Activated T-helper 17 cell treated with anti-CD3 and anti-CD28 coated beads, Interleukin-2, amount 50 U/mL, for 72 hours (primary cell): ENCODE measurements around the gene FAM3D. TPM values are rescaled to one million over a fixed set of nuclear protein-coding genes. Genes with fewer than 3 reads are reported as not detected.

Source experiments
- ATAC-seq: fragments of 150-1000 bp; cut with Tn5 transposase; replicated peaks from 2 replicates; pipeline ENCODE4 v1.10.0; 2021; ENCODE audit warnings: mild to moderate bottlenecking, moderate library complexity
- H3K27ac Mint-ChIP-seq: one replicate; pipeline ENCODE4 v1.8.0; 2022; ENCODE audit warnings: mixed read lengths
- H3K27me3 Mint-ChIP-seq: one replicate; pipeline ENCODE4 v1.8.0; 2022; ENCODE audit warnings: mixed read lengths
- H3K36me3 Mint-ChIP-seq: one replicate; pipeline ENCODE4 v1.8.0; 2022; ENCODE audit warnings: low read depth, mild to moderate bottlenecking, mixed read lengths
- H3K4me1 Mint-ChIP-seq: one replicate; pipeline ENCODE4 v1.8.0; 2022; ENCODE audit warnings: mixed read lengths
- H3K4me3 Mint-ChIP-seq: one replicate; pipeline ENCODE4 v1.8.0; 2022; ENCODE audit warnings: mild to moderate bottlenecking, mixed read lengths
- H3K9me3 Mint-ChIP-seq: one replicate; pipeline ENCODE4 v1.8.0; 2022; ENCODE audit warnings: mixed read lengths
- total RNA-seq, 2 donors: library from RNA; stranded (reverse); gene quantifications; one replicate each; pipeline ENCODE4 v1.2.3, GENCODE V29; 2022

Gene FAM3D
- total RNA-seq, 2 donors from 2014 or later = not detected

DNA sequence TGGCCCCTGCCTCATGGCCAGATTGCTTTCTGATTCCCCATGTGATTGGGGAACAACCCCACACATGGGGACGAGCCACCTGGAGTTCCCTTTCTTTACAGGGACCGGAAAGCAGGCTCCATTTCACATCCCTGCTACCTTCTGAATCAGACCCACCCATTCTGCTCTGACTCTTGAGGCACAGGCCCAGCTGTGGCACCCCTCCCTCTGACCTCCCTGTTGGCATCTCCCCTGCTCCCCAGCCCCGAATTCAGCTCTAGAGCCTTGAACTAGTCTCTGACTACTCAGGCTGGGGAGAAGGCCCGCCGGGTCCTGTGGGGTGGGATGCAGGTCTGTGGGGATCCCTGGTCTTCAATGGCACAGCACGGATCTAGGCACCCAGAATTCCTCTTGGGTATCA, 12.1 kb downstream of the FAM3D start:
- peaks cover 28% of the 10 kb centered on the region for H3K27me3 Mint-ChIP-seq
- no peak for ATAC-seq
- no peak overlapping the region for H3K27ac Mint-ChIP-seq
- no peak overlapping the region for H3K4me3 Mint-ChIP-seq
- H3K9me3 Mint-ChIP-seq = no peaks in the 10 kb centered on the region
- no peaks in the 10 kb centered on the region for H3K4me1 Mint-ChIP-seq
- H3K36me3 Mint-ChIP-seq = no peaks in the 10 kb centered on the region

DNA sequence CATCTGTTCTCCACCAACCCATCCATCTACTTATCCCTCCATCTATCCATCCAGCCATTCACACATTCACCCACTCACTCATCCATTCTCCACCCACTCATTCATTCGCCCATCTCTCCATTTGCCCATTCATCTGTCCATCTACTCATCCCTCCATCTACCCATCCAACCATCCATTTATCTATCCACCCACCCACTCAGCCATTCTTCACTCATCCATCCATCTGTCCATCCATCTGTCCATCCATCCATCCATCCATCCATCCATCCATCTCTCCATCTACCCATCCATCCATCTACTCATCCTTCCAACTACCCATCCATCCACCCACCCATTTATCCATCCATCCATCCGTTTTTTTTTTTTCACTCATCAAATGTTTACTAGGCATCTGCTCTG, 13.9 kb downstream of the FAM3D start:
- Mint-ChIP-seq H3K4me1 (no peaks in the 10 kb centered on the region), H3K27me3 (peaks cover 29% of the 10 kb centered on the region), H3K4me3 (no peak overlapping the region), H3K27ac (no peak overlapping the region), H3K36me3 (no peaks in the 10 kb centered on the region), H3K9me3 (no peaks in the 10 kb centered on the region)
- ATAC-seq = no peak

DNA sequence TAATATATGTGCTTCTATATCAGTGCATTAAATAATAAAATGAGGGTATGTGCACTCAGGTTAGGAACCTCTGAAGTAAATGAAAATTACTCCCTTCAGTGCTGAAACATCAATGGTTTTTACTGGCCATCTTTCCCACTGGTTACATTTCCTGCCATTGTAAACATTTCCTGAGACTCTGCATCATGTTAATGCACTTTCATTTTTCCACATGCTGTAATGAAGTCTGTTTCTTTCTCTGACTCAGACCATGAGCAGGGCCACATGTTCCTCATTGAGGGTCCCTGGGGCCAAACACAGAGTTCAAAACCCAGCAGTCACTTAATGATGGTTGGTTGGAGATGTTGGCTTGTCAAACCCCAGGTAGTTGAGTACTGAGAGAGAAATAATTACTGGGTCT, 15.3 kb downstream of the FAM3D start:
- no peak for ATAC-seq
- Mint-ChIP-seq H3K4me3 (no peak overlapping the region), H3K27ac (no peak overlapping the region), H3K9me3 (no peaks in the 10 kb centered on the region), H3K27me3 (peaks cover 22% of the 10 kb centered on the region), H3K4me1 (no peaks in the 10 kb centered on the region), H3K36me3 (no peaks in the 10 kb centered on the region)

DNA sequence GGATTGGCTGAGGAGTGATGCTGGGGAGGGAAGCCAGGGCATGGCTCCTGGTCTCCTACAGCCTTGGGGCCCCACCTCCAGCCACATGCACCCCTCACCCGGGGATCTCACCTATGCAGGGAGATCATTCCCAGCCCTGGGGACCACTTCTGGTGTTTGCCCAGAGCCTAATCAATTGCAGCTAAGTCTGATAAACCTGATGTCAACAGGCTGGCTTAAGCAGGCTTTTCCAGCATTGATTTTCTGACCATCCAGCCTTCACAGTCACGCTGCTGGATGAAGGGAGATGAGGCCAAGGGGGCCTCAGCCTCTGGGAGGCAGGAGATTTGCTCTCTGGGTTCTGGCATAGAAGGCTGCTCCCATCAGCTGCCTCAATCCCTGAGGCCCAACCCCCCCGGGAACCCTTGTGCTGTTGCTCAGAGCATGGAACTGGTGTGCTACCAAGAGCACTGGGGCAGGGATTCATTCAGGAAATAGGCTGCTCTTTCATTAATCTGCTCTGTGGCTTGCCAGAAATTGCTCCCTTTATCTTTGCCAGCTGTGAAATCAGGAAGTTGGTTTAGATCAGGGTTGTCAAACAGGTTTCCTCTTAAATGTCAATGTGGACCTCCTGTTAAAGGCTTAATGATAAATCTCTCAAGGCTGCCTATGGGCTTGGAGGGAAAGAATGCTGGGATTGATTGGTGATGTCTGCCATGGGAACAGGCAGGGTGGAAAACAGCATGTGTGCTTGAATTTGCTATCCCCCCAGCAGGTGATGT, 19.0 kb downstream of the FAM3D start:
- peaks cover 6% of the 10 kb centered on the region for H3K27me3 Mint-ChIP-seq

DNA sequence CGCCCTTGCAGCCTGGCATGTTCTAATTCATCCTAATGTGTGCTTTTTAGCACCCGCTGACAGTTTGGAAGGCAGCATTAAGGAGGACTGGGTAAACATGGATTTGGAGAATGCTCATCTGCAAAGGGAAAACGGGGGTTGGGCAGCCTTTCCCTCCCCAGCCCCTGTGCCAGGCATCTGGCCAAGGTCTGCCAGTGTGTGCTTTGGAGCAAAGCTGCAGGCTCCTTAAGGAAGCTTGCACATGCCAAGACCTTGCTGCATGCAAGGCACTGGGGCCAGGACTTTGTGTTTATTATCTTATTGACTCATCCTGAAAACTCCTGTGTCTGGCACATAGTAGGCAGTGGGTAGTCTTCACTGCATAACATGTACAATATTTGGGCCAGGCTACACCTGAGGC, 20.1 kb downstream of the FAM3D start:
- no peak overlapping the region for H3K4me3 Mint-ChIP-seq
- no peaks in the 10 kb centered on the region for H3K4me1 Mint-ChIP-seq
- H3K27ac Mint-ChIP-seq = no peak overlapping the region
- H3K27me3 Mint-ChIP-seq = peaks cover 4% of the 10 kb centered on the region
- H3K9me3 Mint-ChIP-seq = no peaks in the 10 kb centered on the region
- no peaks in the 10 kb centered on the region for H3K36me3 Mint-ChIP-seq
- ATAC-seq = no peak

More for the DNA sequence above, 19.0 kb downstream of the FAM3D start:
- no peak for ATAC-seq
- H3K4me3 Mint-ChIP-seq = no peak overlapping the region
- no peaks in the 10 kb centered on the region for H3K4me1 Mint-ChIP-seq
- H3K9me3 Mint-ChIP-seq = no peaks in the 10 kb centered on the region
- H3K36me3 Mint-ChIP-seq = no peaks in the 10 kb centered on the region
- H3K27ac Mint-ChIP-seq = no peak overlapping the region

DNA sequence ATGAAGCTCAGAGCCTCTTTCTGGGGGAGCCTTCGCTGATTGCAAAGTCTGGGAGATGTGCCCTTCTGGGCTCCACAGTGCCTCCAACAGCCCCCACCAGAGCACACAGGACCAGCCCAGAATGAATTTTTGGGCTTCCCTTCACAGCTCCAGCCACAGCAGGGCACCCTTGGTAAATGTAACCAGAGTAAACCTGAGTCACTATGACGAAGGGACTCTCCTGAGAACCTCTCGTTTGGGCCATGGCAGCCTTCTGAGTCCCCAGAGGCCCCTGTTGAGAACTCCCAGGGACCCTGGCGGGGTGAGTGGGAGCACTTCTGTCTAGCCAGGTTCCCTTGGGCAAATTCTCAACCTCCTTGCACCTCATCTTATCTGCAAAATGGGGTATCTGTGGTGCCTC, 20.8 kb downstream of the FAM3D start:
- Mint-ChIP-seq H3K27me3 (peaks cover 4% of the 10 kb centered on the region), H3K4me3 (no peak overlapping the region), H3K36me3 (no peaks in the 10 kb centered on the region), H3K4me1 (no peaks in the 10 kb centered on the region), H3K27ac (no peak overlapping the region), H3K9me3 (no peaks in the 10 kb centered on the region)
- ATAC-seq = no peak

GRCh38 chr3:58642846-58643245, 23.7 kb downstream of the FAM3D start:
- Mint-ChIP-seq H3K4me1 (no peaks in the 10 kb centered on the region), H3K9me3 (no peaks in the 10 kb centered on the region), H3K36me3 (no peaks in the 10 kb centered on the region), H3K27ac (no peak overlapping the region), H3K27me3 (peaks cover 2% of the 10 kb centered on the region), H3K4me3 (no peak overlapping the region)
- ATAC-seq = no peak

GRCh38 chr3:58640700-58641372, 25.7 kb downstream of the FAM3D start:
- H3K27ac Mint-ChIP-seq = no peak overlapping the region
- peak; percentile 77 for ATAC-seq
- no peaks in the 10 kb centered on the region for H3K36me3 Mint-ChIP-seq
- peaks cover 7% of the 10 kb centered on the region for H3K27me3 Mint-ChIP-seq
- no peaks in the 10 kb centered on the region for H3K9me3 Mint-ChIP-seq
- H3K4me3 Mint-ChIP-seq = no peak overlapping the region
- no peaks in the 10 kb centered on the region for H3K4me1 Mint-ChIP-seq

DNA sequence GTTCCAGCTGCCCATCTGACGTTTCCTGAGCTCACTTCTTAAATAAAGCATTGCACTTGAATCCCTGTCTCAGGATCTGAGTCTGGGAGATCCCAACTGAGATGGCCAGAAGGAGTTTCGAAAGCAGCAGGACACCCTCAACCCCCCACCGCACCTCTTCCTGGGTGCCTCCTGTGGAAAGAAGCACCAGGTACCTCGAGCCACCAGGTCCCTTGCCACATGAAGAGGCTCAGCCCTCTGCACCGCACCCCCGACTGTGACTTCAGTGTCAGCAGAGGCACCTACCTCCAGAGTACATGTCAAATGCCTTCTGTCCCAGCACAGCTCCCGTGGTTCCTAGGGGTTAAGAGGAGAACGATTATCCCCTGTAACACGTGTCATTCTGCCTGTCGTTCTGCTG, 26.7 kb downstream of the FAM3D start:
- no peaks in the 10 kb centered on the region for H3K9me3 Mint-ChIP-seq

GRCh38 chr3:58639001-58639400, 27.6 kb downstream of the FAM3D start:
- Mint-ChIP-seq H3K4me3 (no peak overlapping the region), H3K27me3 (peaks cover 10% of the 10 kb centered on the region), H3K4me1 (no peaks in the 10 kb centered on the region), H3K9me3 (no peaks in the 10 kb centered on the region), H3K36me3 (no peaks in the 10 kb centered on the region), H3K27ac (no peak overlapping the region)
- ATAC-seq = no peak

More for the DNA sequence above, 26.7 kb downstream of the FAM3D start:
- Mint-ChIP-seq H3K4me1 (no peaks in the 10 kb centered on the region), H3K27ac (no peak overlapping the region), H3K27me3 (peaks cover 10% of the 10 kb centered on the region), H3K36me3 (no peaks in the 10 kb centered on the region), H3K4me3 (no peak overlapping the region)
- ATAC-seq = no peak

GRCh38 chr3:58638591-58638990, 28.0 kb downstream of the FAM3D start:
- Mint-ChIP-seq H3K4me3 (no peak overlapping the region), H3K4me1 (no peaks in the 10 kb centered on the region)

DNA sequence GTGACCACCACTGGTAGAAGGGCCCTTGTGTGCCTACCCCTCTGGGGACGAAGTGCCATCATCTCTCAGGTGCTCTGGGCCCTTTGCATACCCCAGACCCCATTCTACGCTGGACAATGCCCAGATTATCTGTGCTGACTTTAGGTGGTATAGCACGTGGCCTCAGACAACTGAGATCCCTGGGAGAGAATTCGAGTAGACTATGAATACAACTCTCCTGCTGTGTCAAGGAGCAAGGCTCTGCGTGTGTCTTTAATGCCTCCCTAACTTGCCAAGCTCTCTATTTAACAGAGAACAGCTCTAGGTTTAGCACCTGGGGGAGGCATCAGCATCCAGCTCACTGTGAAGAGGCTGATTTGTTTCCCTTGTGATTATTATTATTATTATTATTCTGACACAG, 29.1 kb downstream of the FAM3D start:
- no peaks in the 10 kb centered on the region for H3K9me3 Mint-ChIP-seq
- H3K4me1 Mint-ChIP-seq = no peaks in the 10 kb centered on the region

More at GRCh38 chr3:58638591-58638990, 28.0 kb downstream of the FAM3D start:
- Mint-ChIP-seq H3K27ac (no peak overlapping the region), H3K36me3 (no peaks in the 10 kb centered on the region), H3K27me3 (peaks cover 10% of the 10 kb centered on the region), H3K9me3 (no peaks in the 10 kb centered on the region)
- ATAC-seq = no peak

GRCh38 chr3:58635371-58636285, 30.9 kb downstream of the FAM3D start:
- ATAC-seq = no peak
- H3K27me3 Mint-ChIP-seq = peaks cover 12% of the 10 kb centered on the region
- no peaks in the 10 kb centered on the region for H3K9me3 Mint-ChIP-seq
- H3K4me3 Mint-ChIP-seq = no peak overlapping the region
- no peaks in the 10 kb centered on the region for H3K36me3 Mint-ChIP-seq
- H3K4me1 Mint-ChIP-seq = no peaks in the 10 kb centered on the region
- H3K27ac Mint-ChIP-seq = no peak overlapping the region

More for the DNA sequence above, 29.1 kb downstream of the FAM3D start:
- Mint-ChIP-seq H3K36me3 (no peaks in the 10 kb centered on the region), H3K27ac (no peak overlapping the region), H3K4me3 (no peak overlapping the region), H3K27me3 (peaks cover 10% of the 10 kb centered on the region)
- no peak for ATAC-seq

DNA sequence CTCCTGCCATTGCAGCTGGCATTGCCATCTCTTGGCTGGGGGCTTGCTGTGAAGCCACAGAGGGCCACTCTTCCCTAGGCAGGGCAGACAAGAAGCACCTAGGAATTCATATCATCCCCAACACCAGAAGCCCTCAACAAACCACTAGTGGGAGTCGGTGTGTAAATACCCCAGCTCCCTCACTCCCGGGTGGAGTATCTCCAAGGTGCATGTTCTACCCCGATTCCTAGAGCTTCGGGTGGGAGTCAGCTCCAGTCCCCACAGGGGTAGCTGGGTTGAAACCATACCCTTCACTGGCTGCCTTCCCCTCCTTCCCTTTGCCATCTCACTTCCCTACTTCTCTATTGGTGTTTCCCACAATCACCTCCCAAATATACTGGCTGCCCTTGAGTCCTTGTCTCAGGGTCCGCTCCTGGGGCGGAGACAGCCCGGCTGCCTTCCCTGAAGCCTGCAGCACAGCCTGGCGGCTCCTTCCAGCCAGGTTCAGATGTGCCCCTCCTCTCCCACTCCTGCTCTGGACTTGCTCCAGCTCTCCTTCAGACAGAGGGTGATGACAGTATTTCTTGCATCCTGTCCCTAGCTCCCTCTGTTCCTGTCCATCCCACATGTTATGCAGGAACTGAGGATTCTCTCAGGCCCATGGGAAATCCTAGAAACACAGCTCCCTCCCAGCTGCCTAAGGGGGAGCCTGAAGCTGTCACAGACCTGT, 33.3 kb downstream of the FAM3D start:
- no peak overlapping the region for H3K4me3 Mint-ChIP-seq
- ATAC-seq = no peak
- peaks cover 14% of the 10 kb centered on the region for H3K27me3 Mint-ChIP-seq
- no peaks in the 10 kb centered on the region for H3K9me3 Mint-ChIP-seq
- H3K4me1 Mint-ChIP-seq = no peaks in the 10 kb centered on the region
- no peaks in the 10 kb centered on the region for H3K36me3 Mint-ChIP-seq
- H3K27ac Mint-ChIP-seq = no peak overlapping the region
